ENCODE data around the gene LRIT1.

LRIT1 gene

DNA sequence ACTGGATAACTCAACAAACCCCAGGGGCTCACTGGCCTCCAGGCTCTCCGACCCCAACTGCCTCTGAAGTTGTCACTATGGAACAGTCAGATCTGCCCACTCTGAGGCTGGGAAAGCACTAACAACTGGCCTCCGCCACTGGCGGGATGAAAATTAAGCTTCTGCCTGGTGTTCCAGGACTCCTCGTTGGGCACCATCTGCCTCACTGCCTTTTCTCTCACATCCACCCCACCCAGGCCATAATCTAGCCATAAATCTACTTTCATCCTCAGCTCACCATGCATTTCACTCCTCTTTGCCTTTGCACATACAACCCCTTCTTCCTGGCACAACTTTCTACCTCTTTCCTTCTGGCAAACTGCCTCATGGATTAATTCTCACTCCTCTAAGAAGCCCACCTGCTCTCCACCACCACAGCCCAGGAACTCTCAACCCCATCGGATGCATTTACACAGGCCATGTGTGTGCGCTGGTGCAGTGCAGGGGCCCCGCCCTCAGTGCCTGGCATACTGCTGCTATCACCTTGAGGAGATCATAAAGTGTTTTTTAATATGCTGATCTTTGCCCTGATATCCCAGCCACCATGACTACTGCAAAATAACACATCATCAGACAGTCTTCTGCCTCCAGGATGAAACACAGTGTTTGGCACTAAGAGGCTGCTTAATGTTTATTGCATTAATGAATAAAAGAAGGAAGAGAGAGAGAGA lies 43.0 kb downstream of the LRIT1 start:
- Histone ChIP-seq H3K27ac (ENCODE audit: low read depth, low read length, poor library complexity, severe bottlenecking) (no peak overlapping the region), H3K27me3 (ENCODE audit: insufficient read depth, low read length) (0 out of 2 replicates have a peak, but pooled peaks cover 10% of the 10 kb centered on the region), H3F3A (ENCODE audit: insufficient read depth, low read length) (no peaks in the 10 kb centered on the region), H4K20me1 (ENCODE audit: insufficient read depth, low read length) (no peaks in the 10 kb centered on the region), H3K9me2 (ENCODE audit: low read depth, low read length) (no peaks in the 10 kb centered on the region), H3K36me3 (ENCODE audit: insufficient read depth, low read length) (no peaks in the 10 kb centered on the region), H3K9me3 (ENCODE audit: low read length) (no peaks in the 10 kb centered on the region), H3K9ac (ENCODE audit: low read length) (no peak overlapping the region), H3K4me1 (ENCODE audit: insufficient read depth, low read length, severe bottlenecking) (peaks cover 6% of the 10 kb centered on the region), H3K4me3 (ENCODE audit: low read depth, low read length, poor library complexity, severe bottlenecking) (no peak overlapping the region), H2AFZ (ENCODE audit: low read length) (no peak overlapping the region), H3K79me2 (ENCODE audit: insufficient read depth, low read length) (no peaks in the 10 kb centered on the region), H3K4me2 (ENCODE audit: low read length) (no peak overlapping the region)
- TF ChIP-seq, protein P1, sequence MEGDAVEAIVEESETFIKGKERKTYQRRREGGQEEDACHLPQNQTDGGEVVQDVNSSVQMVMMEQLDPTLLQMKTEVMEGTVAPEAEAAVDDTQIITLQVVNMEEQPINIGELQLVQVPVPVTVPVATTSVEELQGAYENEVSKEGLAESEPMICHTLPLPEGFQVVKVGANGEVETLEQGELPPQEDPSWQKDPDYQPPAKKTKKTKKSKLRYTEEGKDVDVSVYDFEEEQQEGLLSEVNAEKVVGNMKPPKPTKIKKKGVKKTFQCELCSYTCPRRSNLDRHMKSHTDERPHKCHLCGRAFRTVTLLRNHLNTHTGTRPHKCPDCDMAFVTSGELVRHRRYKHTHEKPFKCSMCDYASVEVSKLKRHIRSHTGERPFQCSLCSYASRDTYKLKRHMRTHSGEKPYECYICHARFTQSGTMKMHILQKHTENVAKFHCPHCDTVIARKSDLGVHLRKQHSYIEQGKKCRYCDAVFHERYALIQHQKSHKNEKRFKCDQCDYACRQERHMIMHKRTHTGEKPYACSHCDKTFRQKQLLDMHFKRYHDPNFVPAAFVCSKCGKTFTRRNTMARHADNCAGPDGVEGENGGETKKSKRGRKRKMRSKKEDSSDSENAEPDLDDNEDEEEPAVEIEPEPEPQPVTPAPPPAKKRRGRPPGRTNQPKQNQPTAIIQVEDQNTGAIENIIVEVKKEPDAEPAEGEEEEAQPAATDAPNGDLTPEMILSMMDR (IDR thresholded peaks at IDR 0.05; ENCODE audit: low read length): no peak
- no peak for TF ChIP-seq EZH2 (IDR thresholded peaks at IDR 0.05; ENCODE audit: borderline replicate concordance, low read length)

DNA sequence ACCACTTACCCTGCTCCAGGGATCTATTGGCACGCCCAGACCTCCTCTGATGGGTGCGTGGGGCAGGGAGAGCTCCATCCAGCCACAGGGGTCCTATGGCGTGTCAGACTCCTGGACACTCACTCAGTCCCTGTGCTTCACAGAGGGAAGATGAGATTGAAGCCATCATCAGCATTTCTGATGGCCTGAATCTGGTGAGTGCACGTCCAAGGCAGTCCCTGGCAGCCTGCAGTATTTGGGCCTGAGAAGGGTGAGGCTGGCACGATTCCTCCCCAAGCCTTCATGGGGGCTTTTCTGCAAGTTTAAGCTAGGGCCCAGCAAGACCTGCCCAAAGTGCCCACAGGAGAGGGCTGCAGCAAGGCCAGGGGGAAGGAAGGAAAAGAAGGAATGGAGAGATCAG lies 43.7 kb downstream of the LRIT1 start:
- H3K9me3 ChIP-seq (ENCODE audit: low read length): no peaks in the 10 kb centered on the region
- 0 out of 2 replicates have a peak, but pooled peaks cover 10% of the 10 kb centered on the region for H3K27me3 ChIP-seq (ENCODE audit: insufficient read depth, low read length)
- TF ChIP-seq, protein P1 (IDR thresholded peaks at IDR 0.05; ENCODE audit: low read length): no peak
- TF ChIP-seq EZH2 (IDR thresholded peaks at IDR 0.05; ENCODE audit: borderline replicate concordance, low read length): no peak
- no peaks in the 10 kb centered on the region for H3K79me2 ChIP-seq (ENCODE audit: insufficient read depth, low read length)
- H3K36me3 ChIP-seq (ENCODE audit: insufficient read depth, low read length): no peaks in the 10 kb centered on the region
- H3K4me2 ChIP-seq (ENCODE audit: low read length): no peak overlapping the region
- no peaks in the 10 kb centered on the region for H3K9me2 ChIP-seq (ENCODE audit: low read depth, low read length)
- no peak overlapping the region for H3K9ac ChIP-seq (ENCODE audit: low read length)
- H4K20me1 ChIP-seq (ENCODE audit: insufficient read depth, low read length): no peaks in the 10 kb centered on the region
- H3F3A ChIP-seq (ENCODE audit: insufficient read depth, low read length): no peaks in the 10 kb centered on the region
- no peak overlapping the region for H3K27ac ChIP-seq (ENCODE audit: low read depth, low read length, poor library complexity, severe bottlenecking)
- no peak overlapping the region for H3K4me3 ChIP-seq (ENCODE audit: low read depth, low read length, poor library complexity, severe bottlenecking)
- H3K4me1 ChIP-seq (ENCODE audit: insufficient read depth, low read length, severe bottlenecking): peaks cover 6% of the 10 kb centered on the region
- H2AFZ ChIP-seq (ENCODE audit: low read length): no peak overlapping the region

DNA sequence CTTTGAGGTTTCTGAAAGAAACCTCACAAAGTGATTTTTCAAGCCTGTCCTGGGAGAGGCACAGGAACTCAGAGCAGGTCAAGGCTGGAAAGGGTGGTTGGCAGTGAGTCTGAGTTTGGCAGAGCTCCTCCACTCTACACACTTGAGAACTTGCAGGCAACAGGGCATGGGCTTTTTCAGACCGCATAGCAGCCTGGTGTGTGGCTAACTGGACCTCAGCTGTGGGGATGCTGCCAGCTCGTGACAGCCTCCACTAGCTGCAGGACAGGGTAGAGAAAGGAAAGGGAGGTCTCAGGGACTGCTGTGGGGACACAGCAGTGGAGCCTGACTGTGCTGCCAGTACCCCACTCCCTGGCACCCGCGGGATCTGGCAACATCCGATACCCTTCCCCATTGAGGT lies 44.4 kb downstream of the LRIT1 start:
- H3K36me3 ChIP-seq (ENCODE audit: insufficient read depth, low read length): no peaks in the 10 kb centered on the region
- no peak overlapping the region for H3K27ac ChIP-seq (ENCODE audit: low read depth, low read length, poor library complexity, severe bottlenecking)
- H3K79me2 ChIP-seq (ENCODE audit: insufficient read depth, low read length): no peaks in the 10 kb centered on the region
- H4K20me1 ChIP-seq (ENCODE audit: insufficient read depth, low read length): no peaks in the 10 kb centered on the region
- H3K9me3 ChIP-seq (ENCODE audit: low read length): no peaks in the 10 kb centered on the region
- no peak overlapping the region for H2AFZ ChIP-seq (ENCODE audit: low read length)
- no peak overlapping the region for H3K4me2 ChIP-seq (ENCODE audit: low read length)
- no peak overlapping the region for H3K4me3 ChIP-seq (ENCODE audit: low read depth, low read length, poor library complexity, severe bottlenecking)
- no peaks in the 10 kb centered on the region for H3K9me2 ChIP-seq (ENCODE audit: low read depth, low read length)
- H3K27me3 ChIP-seq (ENCODE audit: insufficient read depth, low read length): 0 out of 2 replicates have a peak, but pooled peaks cover 10% of the 10 kb centered on the region
- H3K4me1 ChIP-seq (ENCODE audit: insufficient read depth, low read length, severe bottlenecking): peaks cover 6% of the 10 kb centered on the region
- no peak overlapping the region for H3K9ac ChIP-seq (ENCODE audit: low read length)
- no peaks in the 10 kb centered on the region for H3F3A ChIP-seq (ENCODE audit: insufficient read depth, low read length)
- TF ChIP-seq, protein P1 (IDR thresholded peaks at IDR 0.05; ENCODE audit: low read length): no peak
- no peak for TF ChIP-seq EZH2 (IDR thresholded peaks at IDR 0.05; ENCODE audit: borderline replicate concordance, low read length)
